RWPE2 (cell line): Measurements from ENCODE around the gene SAP30BP.

Experiments
- ATAC-seq: fragments of 200-7000 bp; cut with Tn5 transposase; 3 replicates; pipeline ENCODE4 v1.9.1; 2021; ENCODE audit warnings: low read depth
- DNase-seq: peaks from one replicate; pipeline ENCODE4 v3.0.0-alpha.2; 2020; ENCODE audit warnings: low spot score
- H3K27ac ChIP-seq: fragments of 450-650 bp; 2 replicates; pipeline ENCODE4 v1.5.1; 2017; ENCODE audit warnings: mild to moderate bottlenecking; ENCODE audit not compliant: poor library complexity, severe bottlenecking
- H3K27me3 ChIP-seq: fragments of 250-450 bp; sonication (Bioruptor Pico); 2 replicates; pipeline ENCODE4 v1.5.1; 2021; ENCODE audit warnings: mild to moderate bottlenecking, moderate library complexity; ENCODE audit not compliant: insufficient read depth, poor library complexity, severe bottlenecking
- H3K36me3 ChIP-seq: fragments of 250-450 bp; sonication (Bioruptor Pico); 2 replicates; pipeline ENCODE4 v1.5.1; 2020; ENCODE audit warnings: low read depth, mild to moderate bottlenecking, moderate library complexity
- H3K4me1 ChIP-seq: fragments of 250-450 bp; sonication (Bioruptor Pico); 2 replicates; pipeline ENCODE4 v1.5.1; 2021; ENCODE audit warnings: mild to moderate bottlenecking, moderate library complexity; ENCODE audit not compliant: insufficient read depth, poor library complexity, severe bottlenecking
- H3K4me3 ChIP-seq: fragments of 250-450 bp; sonication (Bioruptor Pico); 2 replicates; pipeline ENCODE4 v1.5.1; 2021; ENCODE audit warnings: mild to moderate bottlenecking, moderate library complexity; ENCODE audit not compliant: severe bottlenecking
- H3K9me3 ChIP-seq: fragments of 250-450 bp; sonication (Bioruptor Pico); 2 replicates; pipeline ENCODE4 v1.5.1; 2021; ENCODE audit warnings: mild to moderate bottlenecking, moderate library complexity; ENCODE audit not compliant: severe bottlenecking
- CTCF ChIP-seq: fragments of 450-650 bp; IDR thresholded peaks from one replicate; pipeline ENCODE4 v1.5.1; 2017; ENCODE audit warnings: mild to moderate bottlenecking, moderate library complexity; ENCODE audit not compliant: poor library complexity, severe bottlenecking

The SAP30BP gene

GRCh38 chr17:75721463-75722011, 54.4 kb downstream of the SAP30BP start:
- peaks cover 15% of the 10 kb centered on the region for H3K4me1 ChIP-seq
- peak overlapping the region; percentile 93 for H3K4me3 ChIP-seq
- DNase-seq (no peak), ATAC-seq (no peak)
- H3K27ac ChIP-seq = peak overlapping the region; percentile 97
- peaks cover 51% of the 10 kb centered on the region for H3K36me3 ChIP-seq
- H3K9me3 ChIP-seq = no peaks in the 10 kb centered on the region
- peak; percentile 4 for TF ChIP-seq CTCF
- H3K27me3 ChIP-seq = no peaks in the 10 kb centered on the region

DNA sequence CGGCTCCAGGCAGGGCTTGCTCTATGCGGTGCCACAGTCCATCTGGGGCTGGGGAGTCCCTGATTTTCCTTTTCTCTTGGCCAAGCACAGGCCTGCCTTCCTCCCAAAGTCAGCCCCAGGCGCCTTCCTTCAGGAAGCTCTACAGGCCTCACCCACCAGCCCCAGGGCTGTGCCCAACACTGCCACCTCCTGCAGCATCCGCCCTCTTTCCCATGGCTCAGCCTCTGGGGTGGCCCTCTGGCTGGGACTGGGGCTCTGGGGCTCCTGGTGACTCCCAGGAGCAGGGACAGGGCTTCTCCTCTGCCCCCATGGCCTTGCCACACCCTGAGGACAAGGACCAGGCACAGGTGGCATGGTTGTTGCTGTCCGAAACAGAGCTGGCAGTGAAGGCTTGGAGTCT, 54.9 kb downstream of the SAP30BP start:
- no peak for ATAC-seq
- no peak for DNase-seq
- TF ChIP-seq CTCF = no peak
- peaks cover 56% of the 10 kb centered on the region for H3K36me3 ChIP-seq
- H3K27ac ChIP-seq = peak overlapping the region; percentile 97
- peak overlapping the region; percentile 93 for H3K4me3 ChIP-seq
- H3K9me3 ChIP-seq = no peaks in the 10 kb centered on the region
- no peaks in the 10 kb centered on the region for H3K27me3 ChIP-seq
- peaks cover 15% of the 10 kb centered on the region for H3K4me1 ChIP-seq

DNA sequence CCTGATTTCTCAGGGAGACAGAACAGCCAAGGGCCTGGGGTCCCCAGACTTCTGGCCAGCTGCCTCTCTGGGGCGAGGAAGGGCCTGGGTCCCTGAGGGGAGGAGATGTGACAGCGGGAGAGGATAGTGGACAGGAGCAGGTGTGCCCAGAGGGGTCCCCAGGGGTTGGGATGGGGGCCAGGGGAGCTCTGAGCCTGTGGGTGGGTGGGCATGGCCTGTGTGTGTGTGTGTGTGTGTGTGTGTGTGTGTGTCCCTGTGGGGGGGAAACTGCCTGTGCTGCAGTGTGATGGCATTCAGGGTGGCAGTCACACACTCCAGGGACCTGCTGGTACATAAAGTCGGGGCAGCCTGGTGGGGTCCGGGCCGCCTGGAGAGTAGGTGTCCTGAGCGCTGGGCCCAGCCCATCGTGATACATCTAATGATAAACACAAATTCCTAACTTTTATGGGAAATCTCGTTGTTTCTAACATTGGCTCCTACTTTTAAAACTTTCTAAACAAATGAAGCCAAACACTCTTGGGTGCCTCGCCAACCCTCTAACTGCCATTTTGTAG, 55.5 kb downstream of the SAP30BP start:
- TF ChIP-seq CTCF = no peak
- H3K27ac ChIP-seq = peak overlapping the region; percentile 97
- H3K27me3 ChIP-seq = no peaks in the 10 kb centered on the region
- DNase-seq (no peak), ATAC-seq (no peak)
- peak overlapping the region; percentile 93 for H3K4me3 ChIP-seq
- no peaks in the 10 kb centered on the region for H3K9me3 ChIP-seq
- peaks cover 62% of the 10 kb centered on the region for H3K36me3 ChIP-seq
- H3K4me1 ChIP-seq = peaks cover 15% of the 10 kb centered on the region

DNA sequence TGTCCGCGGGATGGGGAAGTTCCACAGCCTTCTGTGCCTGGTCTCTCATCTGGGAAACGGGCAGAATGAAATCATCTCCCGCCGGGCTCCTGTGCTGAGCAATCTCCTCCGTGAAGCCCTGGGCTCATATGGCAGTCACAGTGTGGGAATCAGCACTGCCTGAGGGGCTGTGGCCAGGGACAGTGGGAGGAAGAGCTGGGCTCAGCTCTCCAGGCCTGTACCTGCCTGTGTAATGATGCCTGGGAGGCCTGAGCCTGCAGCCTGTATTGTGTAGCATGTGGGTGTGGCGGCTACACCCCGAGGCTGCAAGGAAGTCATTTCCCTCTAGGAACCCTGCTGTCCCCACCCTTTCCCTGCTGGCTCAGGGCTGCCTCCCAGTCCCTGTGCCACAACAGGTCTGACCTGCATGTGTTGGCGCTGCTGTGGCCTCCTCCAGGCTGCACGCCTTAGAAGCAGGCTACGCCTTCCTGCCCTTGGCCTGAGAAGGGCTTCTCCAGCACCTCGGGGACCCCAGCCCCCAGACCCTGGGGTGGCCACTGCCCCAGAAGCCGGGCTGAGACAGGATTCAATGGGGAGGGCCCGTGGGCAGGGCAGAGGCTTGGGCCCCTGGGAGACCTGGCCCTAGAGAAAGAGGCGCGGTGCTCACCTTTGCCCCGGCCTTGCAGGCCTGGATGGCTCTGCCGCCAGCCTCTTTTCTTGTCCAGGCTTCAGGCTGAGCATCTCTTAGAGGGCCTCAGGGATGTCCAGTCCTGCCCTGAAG, 56.2 kb downstream of the SAP30BP start:
- no peak for TF ChIP-seq CTCF
- DNase-seq (peak; percentile 72), ATAC-seq (peak; percentile 17)
- Histone ChIP-seq H3K27ac (peak overlapping the region; percentile 97), H3K36me3 (peaks cover 69% of the 10 kb centered on the region), H3K9me3 (no peaks in the 10 kb centered on the region), H3K4me1 (peaks cover 15% of the 10 kb centered on the region), H3K4me3 (peak overlapping the region; percentile 93), H3K27me3 (no peaks in the 10 kb centered on the region)
